ENCODE data around the gene LNX1. TPM values are rescaled to one million over a fixed set of nuclear protein-coding genes. Genes with fewer than 3 reads are reported as not detected.

Gene LNX1
- total RNA-seq, 1 donor from 2014 or later, result 3.3 TPM

- no peak for DNase-seq (ENCODE audit: low read depth)
- no peak overlapping the region for H3K4me3 ChIP-seq (ENCODE audit: low read depth, low read length)
- TF ChIP-seq CTCF (conservative IDR thresholded peaks at IDR 0.05; ENCODE audit: low read depth, low read length), result no peak
These were observed 38.0 kb upstream of the LNX1 start for GRCh38 chr4:53629296-53629695.

GRCh38 chr4:53626491-53626890, 35.2 kb upstream of the LNX1 start:
- no peak for TF ChIP-seq CTCF (conservative IDR thresholded peaks at IDR 0.05; ENCODE audit: low read depth, low read length)
- no peak overlapping the region for H3K4me3 ChIP-seq (ENCODE audit: low read depth, low read length)
- no peak for DNase-seq (ENCODE audit: low read depth)

GRCh38 chr4:53625888-53626287, 34.6 kb upstream of the LNX1 start:
- no peak for TF ChIP-seq CTCF (conservative IDR thresholded peaks at IDR 0.05; ENCODE audit: low read depth, low read length)
- H3K4me3 ChIP-seq (ENCODE audit: low read depth, low read length), result no peak overlapping the region
- DNase-seq (ENCODE audit: low read depth), result no peak

GRCh38 chr4:53622739-53623151, 31.5 kb upstream of the LNX1 start:
- no peak for DNase-seq (ENCODE audit: low read depth)
- TF ChIP-seq CTCF (conservative IDR thresholded peaks at IDR 0.05; ENCODE audit: low read depth, low read length), result no peak
- H3K4me3 ChIP-seq (ENCODE audit: low read depth, low read length), result no peak overlapping the region

- DNase-seq (ENCODE audit: low read depth), result no peak
- H3K4me3 ChIP-seq (ENCODE audit: low read depth, low read length), result no peak overlapping the region
- TF ChIP-seq CTCF (conservative IDR thresholded peaks at IDR 0.05; ENCODE audit: low read depth, low read length), result peak; percentile 31
These were observed 29.7 kb upstream of the LNX1 start for GRCh38 chr4:53620956-53621355.

- H3K4me3 ChIP-seq (ENCODE audit: low read depth, low read length), result no peak overlapping the region
- no peak for DNase-seq (ENCODE audit: low read depth)
- TF ChIP-seq CTCF (conservative IDR thresholded peaks at IDR 0.05; ENCODE audit: low read depth, low read length), result no peak
These were observed 28.1 kb upstream of the LNX1 start for GRCh38 chr4:53619431-53619830.

- H3K4me3 ChIP-seq (ENCODE audit: low read depth, low read length), result no peak overlapping the region
- no peak for TF ChIP-seq CTCF (conservative IDR thresholded peaks at IDR 0.05; ENCODE audit: low read depth, low read length)
- no peak for DNase-seq (ENCODE audit: low read depth)
These were observed 27.0 kb upstream of the LNX1 start for GRCh38 chr4:53618321-53618720.
